Left lung (tissue), 10 donors: Measurements from ENCODE around the gene PLA2G15. TPM values are rescaled to one million over a fixed set of nuclear protein-coding genes. Genes with fewer than 3 reads are reported as not detected.
A peak's percentile ranks its signal among the peaks of the same experiment; 100 is the strongest.

Source experiments
- ATAC-seq: fragments of 200-7000 bp; cut with Tn5 transposase; one replicate; pipeline ENCODE4 v1.9.1; 2020; ENCODE audit warnings: moderate library complexity
- DNase-seq, 4 donors: peaks; one replicate each; pipeline ENCODE4 v3.0.0-alpha.2; 2013 to 2020
- H3K27ac ChIP-seq, 2 donors: fragments of 200-600 bp; sonication (generic) in 1 of 2; one replicate each; pipeline versions ENCODE4 v1.5.0 to v1.8.0; 2020 to 2021
- H3K27me3 ChIP-seq, 2 donors: fragments of 200-600 bp; sonication (generic) in 1 of 2; one replicate each; pipeline versions ENCODE4 v1.5.0 to v1.8.0; 2020 to 2021
- H3K36me3 ChIP-seq, 2 donors: fragments of 200-600 bp; sonication (generic) in 1 of 2; one replicate each; pipeline versions ENCODE4 v1.5.0 to v1.8.0; 2020 to 2021
- H3K4me1 ChIP-seq, 2 donors: fragments of 200-600 bp; one replicate each; pipeline ENCODE4 v1.8.0; 2021
- H3K4me3 ChIP-seq, 2 donors: fragments of 200-600 bp; sonication (generic) in 1 of 2; one replicate each; pipeline versions ENCODE4 v1.5.0 to v1.8.0; 2020 to 2021; ENCODE audit warnings: mild to moderate bottlenecking in 1 of 2
- H3K9me3 ChIP-seq, 2 donors: fragments of 200-600 bp; sonication (generic) in 1 of 2; one replicate each; pipeline versions ENCODE4 v1.5.0 to v1.8.0; 2020 to 2021
- CTCF ChIP-seq, 2 donors: fragments of 200-600 bp; sonication (generic) in 1 of 2; IDR thresholded peaks; one replicate each; pipeline versions ENCODE4 v1.5.0 to v1.8.0; 2021; ENCODE audit warnings: antibody characterized with exemption in 2 of 2
- intact Hi-C, 2 donors: fragments of 100-400 bp; cut with DNase I; formaldehyde crosslinking; loops; one replicate each; pipeline versions ENCODE4 v1.11.2 to v1.14.2; 2022
- polyA plus RNA-seq, 6 donors: library from polyadenylated mRNA; unstranded; fragments of 120-200 nt; gene quantifications; one replicate each; pipeline ENCODE4 v1.2.1, GENCODE V29; 2013; ENCODE audit not compliant: insufficient read length in 6 of 6
- total RNA-seq, 2 donors: library from RNA; stranded (reverse); fragmentation: NEBNext Ultra II Directional; extraction: Animal tissue kit (Norgen Biotek cat#: 25700); gene quantifications; one replicate each; pipeline ENCODE4 v1.2.1, GENCODE V29; 2021
- donor health status: DM: no; HTN: yes; CAD: no.
- donor health status: DM: no; HTN: no; CAD: no.

PLA2G15 gene
- total and polyA plus RNA-seq, 8 donors, result 10.9 to 35.1 (median 12.3) TPM

- H3K4me1 ChIP-seq, result peaks cover 8 to 28% of the 10 kb centered on the region in 2 donors
- no peak overlapping the region for H3K27ac ChIP-seq
- no peaks in the 10 kb centered on the region for H3K27me3 ChIP-seq
- DNase-seq (no peak), ATAC-seq (no peak)
- no peak for TF ChIP-seq CTCF (IDR thresholded peaks at IDR 0.05)
- H3K36me3 ChIP-seq, result peaks cover 0 to 30% of the 10 kb centered on the region in 2 donors
- H3K9me3 ChIP-seq, result no peaks in the 10 kb centered on the region
- H3K4me3 ChIP-seq, result no peak overlapping the region
- intact Hi-C loops, result no loop called here
Measured at GRCh38 chr16:68279726-68280558, 34.8 kb downstream of the PLA2G15 start.

GRCh38 chr16:68281368-68282063, 36.3 kb downstream of the PLA2G15 start:
- Histone ChIP-seq H3K27ac (no peak overlapping the region), H3K27me3 (no peaks in the 10 kb centered on the region), H3K9me3 (no peaks in the 10 kb centered on the region), H3K4me1 (peaks cover 0 to 37% of the 10 kb centered on the region in 2 donors), H3K36me3 (peaks cover 0 to 21% of the 10 kb centered on the region in 2 donors), H3K4me3 (no peak overlapping the region)
- TF ChIP-seq CTCF (IDR thresholded peaks at IDR 0.05), result no peak
- intact Hi-C loops, result no loop called here
- no peak for ATAC-seq
- DNase-seq, result no peak

GRCh38 chr16:68282064-68282452, 36.9 kb downstream of the PLA2G15 start:
- H3K4me3 ChIP-seq, result no peak overlapping the region
- peaks cover 0 to 25% of the 10 kb centered on the region in 2 donors for H3K36me3 ChIP-seq
- ATAC-seq, result no peak
- no peaks in the 10 kb centered on the region for H3K27me3 ChIP-seq
- H3K4me1 ChIP-seq, result peaks cover 0 to 43% of the 10 kb centered on the region in 2 donors
- no peak for DNase-seq
- no peak for TF ChIP-seq CTCF (IDR thresholded peaks at IDR 0.05)
- intact Hi-C loops, result no loop called here
- H3K9me3 ChIP-seq, result no peaks in the 10 kb centered on the region
- H3K27ac ChIP-seq, result no peak overlapping the region

- Histone ChIP-seq H3K27me3 (no peaks in the 10 kb centered on the region), H3K9me3 (no peaks in the 10 kb centered on the region), H3K36me3 (peaks cover 0 to 30% of the 10 kb centered on the region in 2 donors), H3K4me3 (no peak overlapping the region), H3K4me1 (peaks cover 10 to 56% of the 10 kb centered on the region in 2 donors), H3K27ac (peak overlapping the region; percentile 11 to 81)
- ATAC-seq (no peak), DNase-seq (no peak)
- intact Hi-C loops, result no loop called here
- TF ChIP-seq CTCF (IDR thresholded peaks at IDR 0.05), result no peak
Measured at GRCh38 chr16:68283346-68283745, 38.2 kb downstream of the PLA2G15 start.
